NCI-H526 treated with DMSO at 0.1 percent for 48 hours (cell line): ENCODE results near the gene LRRC73.
"Not testable (repeated sequence)": the region's sequence is repeated elsewhere in the genome, so short reads cannot be mapped to it uniquely, and the experiment has no call there.

Experiments
- DNase-seq: peaks from one replicate; lab custom pipeline; 2025; lab: John Stamatoyannopoulos, UW

Gene LRRC73, protein sequence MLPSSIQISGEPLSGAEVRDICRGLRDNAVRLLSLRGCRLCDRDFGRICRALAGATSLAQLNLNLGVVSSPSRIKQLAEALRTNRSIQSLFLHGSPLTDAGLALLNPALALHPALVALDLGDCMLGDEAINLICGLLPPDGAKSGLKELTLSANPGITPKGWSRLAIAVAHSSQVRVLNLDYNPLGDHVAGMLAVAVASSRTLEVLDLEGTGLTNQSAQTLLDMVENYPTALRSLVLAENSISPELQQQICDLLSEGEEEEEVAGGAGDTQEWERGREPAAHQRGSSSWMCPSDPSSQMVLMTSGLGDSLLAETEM

DNA sequence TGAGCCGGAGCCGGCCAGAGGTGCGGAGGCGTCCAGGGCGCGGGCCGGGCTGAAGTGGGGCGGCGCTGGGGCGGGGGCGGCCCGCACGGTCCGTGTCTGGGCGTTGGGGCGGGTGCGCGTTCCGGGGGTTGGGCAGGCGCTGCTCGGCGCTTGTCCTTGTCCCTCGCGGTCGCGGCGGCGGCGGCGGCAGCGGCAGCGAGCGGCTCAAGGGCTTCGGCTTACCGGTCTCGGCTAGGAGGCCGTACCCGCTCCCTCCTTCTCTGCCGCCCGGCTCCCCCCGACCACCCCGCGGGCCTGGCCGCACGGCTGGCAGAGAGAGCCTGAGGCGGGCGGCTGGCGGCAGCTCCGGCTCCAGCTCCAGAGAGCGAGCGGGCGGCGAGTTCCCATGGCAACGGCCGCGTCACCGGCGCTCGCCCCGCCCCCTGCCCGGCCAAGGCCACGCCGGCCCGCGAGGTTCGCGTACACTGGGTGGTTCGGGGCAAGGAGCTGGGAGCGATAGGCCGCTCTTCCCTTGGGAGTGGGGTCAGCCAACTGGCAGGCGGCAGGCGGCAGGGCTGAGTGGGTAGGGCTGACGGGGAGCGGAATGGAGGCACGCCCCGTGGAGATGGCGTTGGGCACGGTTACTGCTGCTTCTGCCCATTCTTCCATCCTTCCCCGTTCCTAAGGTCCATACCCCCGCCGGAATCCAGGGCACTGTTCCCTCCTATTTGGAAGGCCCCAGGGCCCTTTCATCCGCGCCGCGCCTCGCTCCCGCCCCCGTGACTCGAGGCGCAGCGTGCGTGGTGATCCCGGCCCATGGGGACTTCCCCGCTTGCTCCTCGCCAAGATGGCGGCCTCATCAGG is at the start of gene LRRC73:
LRRC73 (minus strand) TSS at position 363 of the 843 bp plus-strand sequence. CDS start 561 bp downstream, outside the sequence.
- peak; percentile 58 for DNase-seq

DNA sequence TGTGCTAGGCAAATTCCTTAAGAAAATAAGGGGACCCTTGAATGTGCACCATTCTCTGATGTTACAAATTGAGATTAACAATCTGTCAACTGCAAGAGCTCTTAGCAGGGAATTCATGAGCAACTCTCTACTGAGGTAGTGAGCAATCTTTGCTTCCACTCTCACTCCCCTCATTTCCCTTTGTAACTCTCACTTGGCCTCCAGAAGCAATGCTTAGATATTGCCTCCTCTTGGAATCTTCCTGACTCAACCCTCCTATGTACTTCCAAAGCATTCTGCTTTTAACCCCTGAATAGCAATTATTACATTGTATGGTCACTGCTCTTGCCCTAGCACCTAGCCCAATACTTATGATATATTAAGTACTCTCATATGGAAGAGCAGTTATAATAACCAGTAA is 49.2 kb upstream of the LRRC73 start:
- DNase-seq, result no peak

DNA sequence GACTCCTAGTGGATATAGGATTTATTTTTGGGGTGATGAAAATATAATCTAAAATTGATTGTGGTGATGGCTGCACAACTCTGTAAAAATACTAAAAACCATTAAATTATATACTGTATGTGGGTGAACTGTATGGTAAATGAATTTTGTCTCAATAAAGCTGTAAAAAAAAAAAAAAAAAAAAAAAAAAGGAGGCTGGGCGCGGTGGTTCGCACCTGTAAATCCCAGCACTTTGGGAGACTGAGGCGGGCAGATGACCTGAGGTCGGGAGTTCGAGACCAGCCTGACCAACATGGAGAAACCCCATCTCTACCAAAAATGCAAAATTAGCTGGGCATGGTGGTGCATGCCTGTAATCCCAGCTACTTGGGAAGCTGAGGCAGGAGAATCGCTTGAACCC is 47.5 kb upstream of the LRRC73 start:
- not testable (repeated sequence) for DNase-seq

DNA sequence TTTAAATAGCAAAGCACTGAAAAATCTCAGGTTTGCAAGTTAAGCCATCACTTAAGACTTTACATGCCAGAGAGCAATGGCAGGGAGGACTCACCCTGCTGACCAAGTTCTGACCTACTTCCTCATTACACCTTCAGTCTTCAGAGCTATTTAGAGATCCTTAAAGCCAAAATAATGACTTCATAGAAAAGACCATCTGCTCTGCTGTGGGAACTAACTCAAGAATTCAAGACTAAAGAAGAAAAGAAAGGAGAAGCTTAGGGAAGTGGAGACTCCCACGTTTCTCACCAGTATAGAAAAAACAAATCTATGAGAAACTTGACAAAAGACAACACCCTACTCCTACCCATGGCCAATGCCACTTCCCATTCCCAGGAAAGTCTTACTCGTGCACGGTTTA is 37.1 kb upstream of the LRRC73 start:
- DNase-seq, result no peak

DNA sequence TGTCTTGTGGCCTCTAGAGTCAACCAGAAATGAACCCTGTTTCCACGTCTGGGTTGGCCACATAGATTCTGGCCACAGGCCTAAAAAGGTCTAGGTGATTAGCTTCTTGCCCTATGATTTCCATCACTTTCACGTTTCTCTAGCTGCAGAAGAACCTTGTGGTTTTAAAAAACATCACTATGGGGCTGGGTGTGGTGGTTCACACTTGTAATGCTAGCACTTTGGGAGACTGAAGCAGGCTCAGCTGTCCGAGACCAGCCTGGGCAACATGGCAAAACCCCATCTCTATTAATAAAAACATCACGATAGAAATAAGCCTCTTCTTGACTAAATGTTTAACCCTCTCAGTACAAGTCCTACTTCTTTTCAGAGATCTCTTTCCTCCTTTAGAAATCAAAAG is 34.3 kb upstream of the LRRC73 start:
- no peak for DNase-seq

DNA sequence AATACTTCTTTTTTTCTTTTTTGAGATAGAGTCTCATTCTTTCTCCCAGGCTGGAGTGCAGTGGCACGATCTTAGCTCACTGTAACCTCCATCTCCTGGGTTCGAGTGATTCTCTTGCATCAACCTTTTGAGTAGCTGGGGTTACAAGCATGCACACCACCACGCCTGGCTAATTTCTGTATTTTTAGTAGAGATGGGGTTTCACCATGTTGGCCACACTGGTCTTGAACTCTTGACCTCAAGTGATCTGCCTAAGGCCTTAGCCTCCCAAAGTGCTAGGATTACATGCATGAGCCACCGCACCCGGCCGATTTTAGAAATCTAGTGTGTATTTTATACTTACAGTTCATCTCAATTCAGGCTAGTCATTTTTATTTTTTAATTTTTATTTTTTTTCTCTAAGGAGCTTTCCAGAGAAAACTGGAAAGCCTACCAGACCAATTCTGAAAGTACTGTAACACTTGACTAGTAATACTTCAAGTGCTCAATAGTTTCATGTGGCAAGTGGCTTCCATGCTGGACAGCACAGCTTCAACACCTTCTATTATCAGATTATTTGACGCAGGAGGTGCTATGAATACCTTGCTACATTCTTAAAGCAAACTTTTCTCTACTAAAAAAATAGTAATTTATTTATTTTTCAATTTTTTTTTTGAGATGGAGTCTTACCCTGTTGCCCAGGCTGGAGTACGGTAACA is 31.8 kb upstream of the LRRC73 start:
- no peak for DNase-seq

DNA sequence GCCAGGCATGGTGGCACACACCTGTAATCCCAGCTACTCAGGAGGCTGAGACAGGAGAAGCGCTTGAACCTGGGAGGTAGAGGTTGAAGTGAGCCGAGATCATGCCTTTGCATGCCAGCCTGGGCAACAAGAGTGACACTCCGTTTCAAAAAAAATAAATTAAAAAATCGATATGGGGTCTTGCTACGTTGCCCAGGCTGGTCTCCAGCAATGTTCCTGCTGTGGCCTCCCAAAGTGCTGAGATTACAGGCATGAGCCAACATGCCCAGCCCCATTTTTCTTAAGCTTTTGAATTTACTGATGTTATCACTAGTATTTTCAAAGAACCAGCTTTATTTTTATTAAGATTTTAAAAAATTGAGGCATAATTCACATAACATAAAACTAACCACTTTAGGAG is 30.4 kb upstream of the LRRC73 start:
- no peak for DNase-seq

DNA sequence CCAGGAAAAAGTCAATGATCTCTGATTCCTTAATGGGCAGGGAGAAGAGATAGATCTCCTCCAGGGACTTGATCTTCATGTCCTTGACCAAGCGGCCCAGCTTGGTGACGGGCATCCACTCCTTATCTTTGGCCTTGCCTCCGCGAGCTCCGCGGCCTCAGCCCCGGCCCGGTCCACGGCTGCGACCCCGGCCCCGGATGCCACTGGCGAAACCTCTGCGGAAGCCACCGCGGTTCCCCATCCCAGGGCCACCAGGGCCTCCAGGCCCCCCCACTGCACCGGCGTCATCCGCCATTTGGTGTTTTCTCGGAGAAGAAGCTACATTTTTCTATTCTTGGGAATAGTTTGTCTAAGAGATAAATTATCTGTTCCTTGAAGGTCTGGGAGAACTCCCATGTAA is 29.3 kb upstream of the LRRC73 start:
- DNase-seq, result not testable (repeated sequence)

DNA sequence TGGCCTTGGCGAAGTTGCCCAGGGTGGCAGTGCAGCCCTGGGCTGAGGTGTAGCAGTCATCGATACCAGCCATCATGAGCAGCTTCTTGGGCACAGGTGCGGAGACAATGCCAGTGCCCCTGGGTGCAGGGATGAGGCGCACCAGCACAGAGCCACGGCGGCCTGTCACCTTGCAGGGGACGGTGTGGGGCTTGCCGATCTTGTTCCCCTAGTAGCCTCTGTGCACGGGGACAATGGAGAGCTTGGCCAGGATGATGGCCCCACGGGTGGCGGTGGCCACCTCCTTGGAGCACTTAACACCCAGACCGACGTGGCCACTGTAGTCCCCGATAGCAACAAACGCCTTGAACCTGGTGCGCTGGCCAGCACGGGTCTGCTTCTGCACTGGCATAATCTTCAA is 28.8 kb upstream of the LRRC73 start:
- not testable (repeated sequence) for DNase-seq

DNA sequence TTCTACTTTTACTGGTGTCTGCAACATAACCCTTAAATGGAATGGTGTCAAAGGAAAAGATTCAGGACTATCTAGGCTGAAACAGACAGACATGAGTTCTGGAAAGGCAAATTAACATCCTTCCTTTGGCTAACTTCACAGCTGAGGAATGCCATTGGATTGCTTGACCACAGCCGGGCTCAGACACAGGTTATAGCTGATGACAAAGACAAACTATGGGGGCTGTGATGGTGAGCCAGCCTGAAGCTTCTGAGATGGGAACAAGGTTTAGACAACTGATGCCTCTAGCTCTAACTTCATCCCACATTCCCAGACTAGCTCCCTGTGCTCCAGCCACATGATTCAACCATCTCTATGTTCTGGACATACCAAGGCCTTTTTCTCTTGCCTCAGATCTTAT is 22.1 kb upstream of the LRRC73 start:
- no peak for DNase-seq

DNA sequence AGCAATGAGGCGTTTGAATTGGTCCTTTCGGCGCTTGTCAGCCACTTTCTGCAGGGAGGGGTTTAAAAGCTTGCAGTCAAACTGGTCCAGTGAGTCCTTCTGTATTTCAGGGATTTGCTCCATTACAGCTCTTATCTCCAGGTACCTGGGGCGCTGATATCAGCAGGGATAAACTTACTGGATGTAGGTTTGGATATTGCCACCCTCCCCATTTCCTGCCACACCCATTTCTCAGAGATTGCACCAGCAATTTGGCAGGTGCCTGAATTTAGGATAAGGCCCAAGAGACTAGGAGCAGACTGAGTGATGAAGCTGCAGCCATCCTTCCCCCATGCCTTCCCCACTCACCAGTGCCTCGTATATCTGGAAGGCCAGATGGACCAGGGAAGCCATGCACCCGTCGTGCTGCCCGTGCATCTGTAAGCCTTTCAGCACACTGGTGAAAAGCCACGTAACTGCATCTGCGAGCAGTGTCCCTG is 14.4 kb upstream of the LRRC73 start:
- DNase-seq, result no peak

DNA sequence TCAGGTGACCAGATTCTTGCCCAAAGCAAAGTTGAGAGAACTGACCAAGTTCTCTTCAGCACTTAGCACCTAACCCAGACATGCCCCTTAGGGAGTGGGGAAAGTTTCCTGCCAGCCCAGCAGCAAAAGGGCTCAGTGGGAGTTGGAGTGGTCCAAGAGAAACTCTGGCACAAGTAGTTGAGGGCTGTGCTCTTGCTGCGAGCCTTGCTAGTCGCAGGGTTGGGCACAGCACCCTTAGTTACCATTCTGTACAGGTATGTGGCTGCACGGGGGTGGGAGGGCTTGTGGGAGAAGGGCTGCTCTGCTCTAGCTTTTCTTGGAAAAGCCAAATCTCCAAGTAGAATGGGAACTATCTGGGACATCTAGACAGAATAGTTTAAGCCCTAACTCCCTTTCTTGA is 13.1 kb upstream of the LRRC73 start:
- no peak for DNase-seq

DNA sequence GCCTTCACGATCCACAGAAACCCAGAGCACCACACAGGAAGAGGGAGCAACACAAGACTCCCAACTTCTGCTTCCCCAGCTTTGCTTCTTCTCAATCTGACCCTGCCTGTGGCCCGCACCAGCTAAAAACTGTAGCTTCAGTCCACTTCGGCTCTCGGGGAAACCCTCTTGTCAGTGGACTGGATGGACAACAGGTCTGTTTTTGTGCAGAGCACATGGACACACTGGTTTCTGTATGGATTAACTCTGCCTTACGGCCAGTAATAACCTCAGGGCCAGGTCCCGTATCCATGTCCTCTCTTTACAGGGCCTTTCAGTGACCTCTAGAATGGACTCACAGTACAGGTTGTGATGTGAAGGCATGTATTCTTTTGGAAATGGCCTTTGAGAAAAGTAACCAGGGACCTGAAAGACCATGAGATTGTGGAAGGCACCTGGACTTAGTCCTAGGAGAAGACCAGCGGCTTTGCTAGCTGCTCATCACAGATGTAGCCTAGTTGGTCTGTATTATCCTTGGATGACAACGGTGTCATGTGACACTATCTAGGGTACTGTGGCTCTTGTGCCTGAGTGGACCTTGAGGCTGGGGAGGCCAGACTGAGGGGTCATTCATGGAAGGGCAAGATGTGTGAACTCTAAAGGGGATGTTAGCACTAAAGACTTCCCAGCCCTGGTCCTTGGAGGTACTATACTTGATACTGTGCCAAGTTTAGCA is 12.6 kb upstream of the LRRC73 start:
- no peak for DNase-seq

DNA sequence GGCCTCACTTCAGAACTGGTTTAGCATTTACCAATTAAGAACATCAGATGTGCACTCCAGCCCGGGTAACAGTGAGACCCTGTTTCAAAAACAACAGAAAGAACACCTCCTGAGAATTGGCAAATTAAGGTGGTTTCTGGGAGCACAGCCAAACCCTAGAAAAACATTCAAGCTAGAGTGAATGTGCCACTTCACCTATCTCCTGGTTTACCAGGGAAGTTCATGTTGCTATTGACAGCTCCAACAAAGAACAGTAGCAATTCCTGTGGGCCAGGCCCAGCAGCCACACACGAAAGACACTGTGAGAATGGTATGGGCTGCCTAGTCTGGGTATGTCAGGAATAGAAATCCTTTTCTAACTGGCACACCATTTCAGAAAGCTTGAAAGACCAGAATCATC is 11.7 kb upstream of the LRRC73 start:
- DNase-seq, result no peak

DNA sequence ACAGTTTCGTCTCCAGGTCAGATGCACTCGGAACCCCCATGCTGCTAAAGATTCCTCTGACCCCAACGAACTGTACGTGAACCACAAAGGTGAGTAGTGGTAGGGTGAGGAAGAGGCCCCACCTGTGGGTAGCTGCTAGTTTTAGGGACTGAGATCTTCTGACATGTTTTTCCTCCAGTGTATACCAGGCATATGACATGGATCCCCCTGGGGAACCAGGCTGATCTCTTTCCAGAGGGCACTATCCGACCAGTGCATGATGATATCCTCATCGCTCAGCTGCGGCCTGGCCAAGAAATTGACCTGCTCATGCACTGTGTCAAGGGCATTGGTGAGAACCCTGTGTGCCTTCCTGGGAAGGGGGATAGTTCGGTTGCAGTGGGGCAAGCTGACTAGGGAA is 10.0 kb upstream of the LRRC73 start:
- DNase-seq, result no peak

DNA sequence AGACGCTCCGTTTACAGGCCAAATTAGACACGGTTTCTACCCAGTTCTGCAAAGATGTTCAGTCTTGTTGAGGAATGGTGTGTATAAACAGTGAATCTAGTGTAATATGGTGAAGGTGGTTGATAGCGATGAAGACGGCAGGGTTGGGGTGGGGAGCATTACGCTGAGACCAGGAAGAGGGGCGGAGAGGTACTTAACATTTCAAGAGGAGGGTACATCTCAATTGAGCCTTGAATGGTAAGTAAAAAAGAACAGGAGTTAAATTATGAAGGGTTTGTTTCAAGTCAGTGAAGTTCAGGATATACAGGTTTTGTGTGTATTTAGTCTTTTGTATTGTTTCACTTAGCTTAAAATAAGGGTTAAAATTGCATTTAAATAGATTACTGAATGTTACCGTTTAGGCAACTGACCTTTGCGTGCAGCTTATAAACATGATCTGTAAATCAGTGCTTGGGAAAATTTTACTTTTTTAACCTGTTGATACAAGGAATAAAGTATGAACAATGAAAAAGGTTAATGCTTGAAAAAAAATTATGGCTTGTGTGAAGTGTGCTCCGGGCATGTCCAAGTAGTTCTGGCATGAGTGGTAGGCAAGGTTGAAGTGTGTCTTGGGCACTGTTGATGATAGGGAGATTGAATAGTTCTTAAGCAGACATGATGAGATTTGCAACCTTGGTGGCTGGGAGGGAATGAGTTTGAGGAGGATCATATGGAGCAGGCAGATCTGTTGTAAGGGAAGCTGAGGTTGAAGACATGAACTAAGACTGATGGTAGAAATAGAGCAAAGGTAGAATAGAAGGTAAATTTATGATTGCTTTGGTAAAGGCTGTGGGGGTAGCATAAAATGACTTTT is 7.6 kb upstream of the LRRC73 start:
- DNase-seq, result no peak

DNA sequence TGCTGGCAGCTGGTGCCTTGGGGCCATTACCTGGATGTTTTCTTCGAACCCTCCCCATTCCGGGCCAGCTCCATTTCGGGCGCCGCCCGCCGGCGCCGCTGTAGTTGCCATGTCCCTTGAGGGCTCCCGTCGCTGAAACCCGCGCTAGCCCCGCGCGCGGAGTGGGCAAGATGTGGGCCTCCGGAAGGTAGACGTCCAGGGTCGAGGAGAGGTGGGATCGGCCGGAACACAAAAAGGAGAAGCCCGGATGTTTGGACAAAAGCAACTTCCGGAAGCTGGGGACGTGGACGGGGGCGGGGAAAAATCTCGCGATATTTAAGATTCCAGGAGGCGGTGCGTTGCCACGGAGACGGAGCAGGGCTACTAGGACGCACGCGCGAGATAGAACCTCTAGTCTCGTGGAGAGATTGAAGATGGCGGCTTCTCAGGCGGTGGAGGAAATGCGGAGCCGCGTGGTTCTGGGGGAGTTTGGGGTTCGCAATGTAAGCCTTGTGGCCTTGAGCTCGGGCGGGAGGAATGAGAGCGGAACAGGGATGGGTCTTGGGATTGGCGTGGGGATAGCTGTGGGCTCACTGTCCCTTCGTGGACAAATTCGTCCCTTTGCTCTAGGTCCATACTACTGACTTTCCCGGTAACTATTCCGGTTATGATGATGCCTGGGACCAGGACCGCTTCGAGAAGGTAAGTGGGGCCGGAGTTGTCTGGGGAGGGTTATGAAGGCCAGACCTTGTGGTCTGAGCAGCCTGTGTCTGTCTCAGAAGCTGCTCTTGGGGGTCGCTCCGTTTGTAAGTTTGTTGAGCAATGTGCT is 6.8 kb upstream of the LRRC73 start, which contains the start of the genes POLR1C and YIPF3:
POLR1C (plus strand) TSS at position 393 of the 808 bp plus-strand sequence; CDS start at position 414, 21 bp downstream.
YIPF3 (minus strand) TSS at position 230 of the 808 bp plus-strand sequence; CDS start at position 111, 119 bp downstream.
- peak; percentile 96 for DNase-seq

DNA sequence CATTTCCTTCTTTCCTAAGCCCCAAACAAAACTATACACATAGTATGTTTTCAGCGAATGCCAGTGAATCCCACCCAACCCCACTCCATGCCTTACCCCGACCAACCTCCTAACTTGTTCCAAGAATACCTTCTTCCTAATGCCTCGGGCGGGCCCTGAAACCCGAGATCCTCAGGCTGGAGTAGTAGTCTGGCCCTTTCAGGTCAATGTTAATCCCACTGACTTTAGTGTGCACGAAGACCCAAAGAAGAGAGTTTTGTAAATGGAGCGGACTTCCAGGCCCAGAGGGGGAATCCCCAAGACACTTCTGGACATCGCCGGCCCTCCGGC is 6.2 kb upstream of the LRRC73 start:
- no peak for DNase-seq

DNA sequence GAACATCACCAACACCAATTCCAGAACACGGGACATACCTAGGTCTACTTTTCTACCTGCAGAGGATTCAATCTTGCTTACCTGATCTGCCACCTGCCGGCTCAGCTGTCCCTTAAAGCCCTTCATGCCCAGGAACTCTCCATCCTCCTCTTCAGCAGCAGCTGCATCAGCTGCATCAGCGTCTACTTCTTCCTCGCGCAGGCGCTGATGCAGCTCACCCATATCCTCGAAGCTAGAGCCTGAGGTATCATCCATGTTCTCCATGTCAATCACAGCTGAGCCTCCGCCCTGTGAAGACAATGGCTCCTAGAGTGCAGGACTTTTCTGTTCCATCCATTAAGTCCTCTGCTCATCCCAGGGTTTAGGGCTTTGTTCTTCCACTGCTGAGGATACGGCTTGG is 5.7 kb upstream of the LRRC73 start:
- no peak for DNase-seq

DNA sequence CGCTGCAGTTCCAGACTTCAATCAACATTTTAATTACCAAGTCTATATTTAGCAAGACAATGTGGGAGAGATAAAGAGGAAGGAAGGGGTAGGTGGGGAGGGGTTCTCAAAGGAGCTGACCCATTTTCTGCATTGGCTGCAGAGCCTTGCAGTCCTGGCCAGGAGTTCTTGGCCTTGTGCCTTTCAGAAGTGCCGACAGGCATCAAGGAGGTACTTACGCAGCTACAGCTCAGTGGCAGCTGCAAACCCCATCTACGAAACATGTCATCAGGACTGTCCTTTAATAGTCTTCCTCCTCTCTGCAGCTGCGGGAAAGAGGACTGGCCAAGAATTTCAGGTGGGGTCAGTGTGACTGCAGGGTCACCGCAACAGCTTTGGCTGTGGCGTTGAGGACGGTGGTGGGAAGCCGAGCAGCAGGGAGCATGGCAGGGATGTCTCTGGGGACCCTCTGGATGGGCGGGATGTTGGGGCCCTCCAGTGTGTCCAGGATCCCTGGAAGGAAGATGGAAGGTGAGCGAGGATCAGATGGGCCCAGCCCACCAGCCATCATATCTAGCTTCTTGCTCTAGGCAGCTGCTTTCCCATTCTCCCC is 1.8 kb upstream of the LRRC73 start:
- DNase-seq, result no peak
